ENCODE measurements around the gene SLC6A4. TPM values are rescaled to one million over a fixed set of nuclear protein-coding genes. Genes with fewer than 3 reads are reported as not detected.

SLC6A4 gene
- total and polyA plus RNA-seq, 2 donors (not counting 3 experiments of a cell fraction or from before 2014, with no cell fraction given), result 0.25 TPM; not detected in 1

DNA sequence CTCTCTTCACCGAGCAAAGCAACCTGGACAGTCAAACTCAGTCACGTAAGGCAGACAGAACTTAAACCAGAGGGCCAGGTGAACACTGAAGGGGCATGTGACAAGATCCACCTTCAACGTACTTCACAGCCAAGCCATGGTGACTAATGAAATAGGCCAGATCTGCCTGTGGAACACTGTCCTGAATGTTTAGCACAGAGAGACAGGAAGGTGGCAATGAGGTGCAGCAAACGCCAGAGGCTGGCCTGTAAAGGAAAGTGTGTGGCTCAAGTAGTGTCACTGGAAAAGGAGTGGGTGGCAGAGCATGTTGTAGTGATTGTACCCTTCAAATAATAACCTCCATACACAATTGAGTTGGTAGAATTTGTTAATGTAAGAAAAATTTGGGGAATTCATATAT lies 38.1 kb downstream of the SLC6A4 start:
- POLR2A ChIA-PET, result no interaction called here
- FAIRE-seq (no peak), DNase-seq (ENCODE audit: low read depth, low spot score) (no peak)
- CTCF ChIA-PET, result no interaction called here
- Histone ChIP-seq H3K9me3 (replicated peaks; ENCODE audit: control insufficient read depth, insufficient read depth, low read length) (no peaks in the 10 kb centered on the region), H3K79me2 (ENCODE audit: control insufficient read depth, insufficient read depth, low read length) (no peaks in the 10 kb centered on the region), H3K9ac (replicated peaks; ENCODE audit: extremely low read depth, insufficient read depth, low read length) (no peak overlapping the region), H3K4me2 (ENCODE audit: insufficient read depth, low read length) (no peak overlapping the region), H3K4me1 (ENCODE audit: control insufficient read depth, extremely low read depth, insufficient read depth, low read length) (peaks cover 11% of the 10 kb centered on the region), H4K20me1 (replicated peaks; ENCODE audit: control insufficient read depth, extremely low read depth, insufficient read depth, low read length) (no peaks in the 10 kb centered on the region), H3K4me3 (replicated peaks in 1 of 3; ENCODE audit: insufficient read depth in 1 of 3, low read depth in 1 of 3, low read length in 3 of 3) (no peak overlapping the region), H3K36me3 (ENCODE audit: control insufficient read depth in 2 of 2, extremely low read depth in 1 of 2, insufficient read depth in 2 of 2, low read length in 2 of 2) (no peaks in the 10 kb centered on the region), H3K27me3 (ENCODE audit: control insufficient read depth in 2 of 2, insufficient read depth in 2 of 2, low read length in 2 of 2) (no peaks in the 10 kb centered on the region), H3K27ac (ENCODE audit: insufficient read depth, low read depth, low read length) (no peak overlapping the region), H2AFZ (ENCODE audit: low read depth, low read length) (no peak overlapping the region), H3K9me1 (replicated peaks; ENCODE audit: control insufficient read depth, extremely low read depth, insufficient read depth, low read length) (no peaks in the 10 kb centered on the region)
- no TSS peak for BruUV-seq (replicated peaks)
- TF ChIP-seq MAX (IDR thresholded peaks at IDR 0.05; ENCODE audit: insufficient read depth, insufficient read length) (no peak), POLR2A (IDR thresholded peaks at IDR 0.05; ENCODE audit: low read depth, low read length) (no peak), JUN (IDR thresholded peaks at IDR 0.05; ENCODE audit: borderline replicate concordance, insufficient read depth, insufficient read length, low read depth) (no peak), FOS (IDR thresholded peaks at IDR 0.05; ENCODE audit: borderline replicate concordance, insufficient read depth, low read length) (no peak), POLR2AphosphoS5 (IDR thresholded peaks at IDR 0.05; ENCODE audit: insufficient read depth, low read depth, low read length) (no peak), EZH2 (IDR thresholded peaks at IDR 0.05; ENCODE audit: borderline replicate concordance, low read depth, low read length, severe bottlenecking) (no peak), GATA2 (IDR thresholded peaks at IDR 0.05; ENCODE audit: insufficient read depth, insufficient read length, low read depth, low read length) (no peak), MYC (IDR thresholded peaks at IDR 0.05; ENCODE audit: low read depth, low read length) (no peak)
- TF ChIP-seq, protein P1, sequence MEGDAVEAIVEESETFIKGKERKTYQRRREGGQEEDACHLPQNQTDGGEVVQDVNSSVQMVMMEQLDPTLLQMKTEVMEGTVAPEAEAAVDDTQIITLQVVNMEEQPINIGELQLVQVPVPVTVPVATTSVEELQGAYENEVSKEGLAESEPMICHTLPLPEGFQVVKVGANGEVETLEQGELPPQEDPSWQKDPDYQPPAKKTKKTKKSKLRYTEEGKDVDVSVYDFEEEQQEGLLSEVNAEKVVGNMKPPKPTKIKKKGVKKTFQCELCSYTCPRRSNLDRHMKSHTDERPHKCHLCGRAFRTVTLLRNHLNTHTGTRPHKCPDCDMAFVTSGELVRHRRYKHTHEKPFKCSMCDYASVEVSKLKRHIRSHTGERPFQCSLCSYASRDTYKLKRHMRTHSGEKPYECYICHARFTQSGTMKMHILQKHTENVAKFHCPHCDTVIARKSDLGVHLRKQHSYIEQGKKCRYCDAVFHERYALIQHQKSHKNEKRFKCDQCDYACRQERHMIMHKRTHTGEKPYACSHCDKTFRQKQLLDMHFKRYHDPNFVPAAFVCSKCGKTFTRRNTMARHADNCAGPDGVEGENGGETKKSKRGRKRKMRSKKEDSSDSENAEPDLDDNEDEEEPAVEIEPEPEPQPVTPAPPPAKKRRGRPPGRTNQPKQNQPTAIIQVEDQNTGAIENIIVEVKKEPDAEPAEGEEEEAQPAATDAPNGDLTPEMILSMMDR (IDR thresholded peaks at IDR 0.05; ENCODE audit: extremely low read depth in 1 of 2, insufficient read depth in 1 of 2, low read depth in 1 of 2, low read length in 2 of 2), result no peak
- dilution Hi-C loops (cut with MboI; ENCODE audit: extremely low pct_ligation_motif_present, low sequenced_read_pairs), result no loop called here
- intact Hi-C loops (cut with micrococcal nuclease), result no loop called here
